Choroid plexus epithelial cell (primary cell): ENCODE data around the gene TSPEAR.
"Not testable (repeated sequence)": the region's sequence is repeated elsewhere in the genome, so short reads cannot be mapped to it uniquely, and the experiment has no call there.

Experiments used
- DNase-seq: peaks from one replicate; pipeline ENCODE4 v3.0.0-alpha.2; 2010; ENCODE audit warnings: low read depth
- H3K4me3 ChIP-seq: 2 replicates; pipeline ENCODE4 v1.5.1; 2011; ENCODE audit warnings: low read depth, mild to moderate bottlenecking, control low read depth, low read length, moderate library complexity
- CTCF ChIP-seq: conservative IDR thresholded peaks from 2 replicates; pipeline ENCODE4 v1.5.1; 2011; ENCODE audit warnings: low read depth, mild to moderate bottlenecking, control low read depth, inconsistent platforms, low read length, moderate library complexity

Gene TSPEAR

DNA sequence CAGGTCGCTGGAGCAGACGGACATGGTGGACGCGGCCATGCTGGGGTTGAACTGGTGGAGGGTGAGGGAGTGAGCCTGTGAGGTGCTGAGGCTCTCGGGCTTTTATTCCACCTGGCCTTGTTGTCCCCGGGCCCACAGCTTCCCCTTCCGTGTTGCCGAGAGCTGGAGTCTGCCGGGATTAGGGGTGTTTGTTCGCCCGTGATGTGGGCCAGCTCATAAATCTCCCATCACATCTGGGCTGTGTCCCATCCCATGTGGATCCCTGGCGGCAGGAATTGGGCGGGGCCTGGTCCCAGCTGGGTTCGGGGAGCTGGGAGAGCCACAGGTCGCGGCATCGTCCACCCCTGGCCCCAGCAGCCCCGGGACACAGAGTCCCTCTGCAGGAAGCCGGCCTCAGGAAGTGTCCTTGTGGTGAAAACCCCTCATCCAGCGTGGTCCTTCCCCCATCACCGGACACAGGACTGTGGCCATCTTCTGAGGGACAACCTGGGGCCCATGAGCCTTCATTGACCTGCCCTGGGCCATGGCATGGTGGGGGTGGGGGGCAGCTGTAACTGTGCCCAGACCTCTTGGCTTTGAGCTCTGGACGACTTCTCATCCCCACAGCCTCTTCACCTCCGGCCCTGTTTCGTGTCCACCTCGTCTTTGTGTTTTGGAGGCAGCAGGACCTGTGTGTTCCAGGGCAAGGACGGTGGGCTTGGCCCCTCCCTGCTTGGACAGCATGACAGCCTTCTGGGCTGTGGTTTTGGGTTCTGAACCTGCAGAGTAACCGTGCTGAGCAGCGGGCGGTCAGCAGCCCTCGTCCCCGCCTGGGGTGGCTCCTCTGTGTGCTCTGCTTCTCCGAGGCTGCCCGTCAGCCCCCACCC, 118.7 kb downstream of the TSPEAR start, which contains the start of gene KRTAP10-6:
KRTAP10-6 (minus strand) TSS at position 60 of the 866 bp plus-strand sequence; CDS start at position 39, 21 bp downstream.
- DNase-seq, result no peak
- H3K4me3 ChIP-seq, result no peak within 1 kb of the TSS
- no peak for TF ChIP-seq CTCF

- H3K4me3 ChIP-seq, DNase-seq: not testable (repeated sequence)
Measured at GRCh38 chr21:44591801-44592130, 119.6 kb downstream of the TSPEAR start.

GRCh38 chr21:44590897-44591800, 120.2 kb downstream of the TSPEAR start:
- H3K4me3 ChIP-seq, result not testable (repeated sequence)

GRCh38 chr21:44590311-44590721, 121.1 kb downstream of the TSPEAR start:
- H3K4me3 ChIP-seq, result no peak overlapping the region
- no peak for DNase-seq

More at GRCh38 chr21:44590897-44591800, 120.2 kb downstream of the TSPEAR start:
- not testable (repeated sequence) for DNase-seq

DNA sequence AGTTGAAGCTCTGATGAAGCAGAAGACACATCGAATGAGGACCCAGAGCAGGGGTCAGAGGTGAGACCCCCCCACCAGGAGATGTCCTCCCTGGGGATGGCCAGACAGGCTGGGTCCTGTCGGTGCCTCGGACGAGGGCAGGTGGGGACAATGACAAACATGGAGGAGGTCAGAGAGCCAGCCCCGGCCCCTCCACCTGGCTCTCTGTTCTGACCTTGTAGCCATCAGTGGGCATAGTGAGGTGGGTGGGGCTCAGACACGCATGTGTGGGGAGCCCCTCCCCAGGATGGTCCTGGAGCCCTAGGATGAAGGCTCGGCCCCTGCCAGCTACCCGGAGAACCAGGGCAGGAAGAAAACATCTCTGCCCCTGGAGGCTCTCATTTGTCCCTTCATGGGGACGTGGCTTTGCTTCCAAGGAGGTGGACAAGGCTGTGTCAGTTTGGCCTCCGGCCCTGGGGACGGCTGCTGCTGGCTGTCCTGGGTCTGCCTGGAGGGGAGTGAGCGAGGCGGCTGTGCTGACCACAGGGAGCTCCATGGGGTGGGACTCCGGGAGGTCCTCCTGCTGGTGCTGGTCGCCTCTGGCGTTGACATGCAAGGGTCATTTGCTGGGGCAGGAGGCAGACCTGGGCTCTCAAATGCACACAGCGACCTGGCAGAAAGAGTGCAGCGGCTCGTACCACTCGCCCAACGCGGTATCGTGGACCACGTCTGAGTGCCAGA, 121.6 kb downstream of the TSPEAR start:
- no peak for DNase-seq
- H3K4me3 ChIP-seq, result no peak overlapping the region
- TF ChIP-seq CTCF, result no peak

More at GRCh38 chr21:44590311-44590721, 121.1 kb downstream of the TSPEAR start:
- no peak for TF ChIP-seq CTCF

DNA sequence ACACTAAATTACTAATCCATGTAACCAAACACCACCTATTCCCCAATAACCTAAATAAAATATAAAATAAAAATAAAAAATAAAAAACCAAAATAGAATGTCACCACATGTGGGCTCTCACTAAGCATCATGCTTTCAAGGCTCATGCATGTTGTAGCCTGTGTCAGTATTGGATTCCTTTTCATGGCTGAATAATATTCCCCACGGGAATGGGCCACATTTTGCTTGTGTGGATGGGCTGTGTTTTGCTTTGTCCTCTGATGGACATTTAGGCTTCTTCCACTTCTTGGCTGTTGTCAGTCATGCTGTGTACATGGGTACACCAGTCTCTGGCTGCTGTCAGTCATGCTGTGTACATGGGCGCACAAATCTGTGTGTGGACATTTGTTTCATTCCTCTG, 122.3 kb downstream of the TSPEAR start:
- no peak overlapping the region for H3K4me3 ChIP-seq
- no peak for DNase-seq
- no peak for TF ChIP-seq CTCF

DNA sequence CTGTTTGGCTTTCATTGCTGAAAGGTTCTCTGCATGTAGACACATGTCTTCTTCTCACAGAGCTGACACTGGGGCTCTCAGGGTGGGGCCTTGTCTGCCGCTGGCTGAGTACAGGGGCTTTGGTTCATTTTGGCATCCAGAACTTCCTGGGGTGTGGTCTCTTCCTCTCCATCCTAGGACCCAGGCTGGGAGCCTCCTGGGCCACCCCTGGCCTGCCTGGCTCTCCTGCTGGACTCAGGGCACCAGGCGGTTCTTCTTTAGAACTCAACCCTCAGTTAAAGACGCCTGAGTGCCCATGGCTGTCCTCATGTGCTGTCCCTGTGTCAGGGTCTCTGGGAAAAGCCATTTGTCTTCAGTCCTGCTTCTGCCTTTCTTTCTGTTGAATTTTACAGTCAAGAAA, 125.5 kb downstream of the TSPEAR start:
- no peak for DNase-seq
- H3K4me3 ChIP-seq, result no peak overlapping the region
- no peak for TF ChIP-seq CTCF
